Heart left ventricle (tissue), 13 donors: Measurements from ENCODE around the gene TMEM220.

Experiments used
- POLR2A ChIP-seq, 2 donors: fragments of 450-650 bp; IDR thresholded peaks; one replicate each; pipeline ENCODE4 v1.6.1; 2017; ENCODE audit warnings: antibody characterized with exemption in 2 of 2, mild to moderate bottlenecking in 2 of 2, moderate library complexity in 2 of 2
- TF ChIP-seq, protein P1 (sequence below), 12 donors: fragments of 200-600 bp; sonication (generic) in 4 of 12; IDR thresholded peaks; one replicate each; pipeline versions ENCODE4 v1.5.0 to v1.8.0; 2018 to 2022; ENCODE audit warnings: antibody characterized with exemption in 12 of 12, mild to moderate bottlenecking in 5 of 12
- donor health status: ischemic (EF 13 %, LVEDD 7.1; RV severe dilation, severe dysfunction).
- donor health status: DM: no; HTN: yes; CAD: no.
- donor health status: DM: no; HTN: no; CAD: no.
- donor health status: ischemic (EF 25% LVEDD 6.9; RV normal size, moderate dysfunction).
- donor health status: ischemic (EF 25% LVEDD 5.7; RV mildly dilated, moderate dysfunction).
- donor health status: ischemic (EF 35%, LVEDD 5.7; RV mildly dilated, moderate dysfunction).
- donor health status: nonischemic (EF 11% LVEDD 7.7; RV severe dilation, severe dysfunction).
- donor health status: DM: yes; HTN: yes; CAD: no.
- donor health status: PGD.
- donor health status: ischemic (EF 29% LVEDD 5.4; RV normal size, mild dysfunction).
- donor health status: nonischemic (EF 23%, LVEDD 6.1; RV moderate dilation, normal function).

GRCh38 chr17:10726196-10726595 lies 3.6 kb downstream of the TMEM220 start:
- TF ChIP-seq, protein P1, sequence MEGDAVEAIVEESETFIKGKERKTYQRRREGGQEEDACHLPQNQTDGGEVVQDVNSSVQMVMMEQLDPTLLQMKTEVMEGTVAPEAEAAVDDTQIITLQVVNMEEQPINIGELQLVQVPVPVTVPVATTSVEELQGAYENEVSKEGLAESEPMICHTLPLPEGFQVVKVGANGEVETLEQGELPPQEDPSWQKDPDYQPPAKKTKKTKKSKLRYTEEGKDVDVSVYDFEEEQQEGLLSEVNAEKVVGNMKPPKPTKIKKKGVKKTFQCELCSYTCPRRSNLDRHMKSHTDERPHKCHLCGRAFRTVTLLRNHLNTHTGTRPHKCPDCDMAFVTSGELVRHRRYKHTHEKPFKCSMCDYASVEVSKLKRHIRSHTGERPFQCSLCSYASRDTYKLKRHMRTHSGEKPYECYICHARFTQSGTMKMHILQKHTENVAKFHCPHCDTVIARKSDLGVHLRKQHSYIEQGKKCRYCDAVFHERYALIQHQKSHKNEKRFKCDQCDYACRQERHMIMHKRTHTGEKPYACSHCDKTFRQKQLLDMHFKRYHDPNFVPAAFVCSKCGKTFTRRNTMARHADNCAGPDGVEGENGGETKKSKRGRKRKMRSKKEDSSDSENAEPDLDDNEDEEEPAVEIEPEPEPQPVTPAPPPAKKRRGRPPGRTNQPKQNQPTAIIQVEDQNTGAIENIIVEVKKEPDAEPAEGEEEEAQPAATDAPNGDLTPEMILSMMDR (IDR thresholded peaks at IDR 0.05) = no peak
- TF ChIP-seq POLR2A (IDR thresholded peaks at IDR 0.05) = no peak
